Erythroblast (primary cell): ENCODE measurements around the gene PLCG1.

Experiments used
- GATA1 ChIP-seq: IDR thresholded peaks from 2 replicates; pipeline ENCODE4 v1.6.1; 2011; ENCODE audit warnings: low read depth, mild to moderate bottlenecking, control low read depth, low read length, moderate library complexity
- POLR2A ChIP-seq: IDR thresholded peaks from 2 replicates; pipeline ENCODE4 v1.6.1; 2011; ENCODE audit warnings: mild to moderate bottlenecking, low read length

GRCh38 chr20:41111578-41111951 lies 25.8 kb upstream of the PLCG1 start:
- no peak for TF ChIP-seq POLR2A
- TF ChIP-seq GATA1 = no peak
